ENCODE data around the gene CRK. TPM values are rescaled to one million over a fixed set of nuclear protein-coding genes. Genes with fewer than 3 reads are reported as not detected.
A peak's percentile ranks its signal among the peaks of the same experiment; 100 is the strongest.

The CRK gene
- total and polyA plus RNA-seq, 10 of the 15 experiments (the other 5 are each of a cell fraction or from before 2014, with no cell fraction given), result 11.1 to 23.8 (median 20.5) TPM

- Histone ChIP-seq H3K27ac (ENCODE audit: control insufficient read depth, insufficient read depth) (no peak overlapping the region), H2AFZ (ENCODE audit: control insufficient read depth, low read depth, low read length) (no peak overlapping the region), H3K79me2 (ENCODE audit: control insufficient read depth, insufficient read depth, low read length) (peaks cover 96% of the 10 kb centered on the region), H3K4me3 (peak overlapping the region; percentile 5; the same call in 1 of the 2 replicates), H3K36me3 (ENCODE audit: control insufficient read depth in 2 of 2, insufficient read depth in 2 of 2, low read length in 1 of 2) (peaks cover 0 to 16% of the 10 kb centered on the region in 2 experiments; a peak in 3 of 4 replicates), H4K20me1 (ENCODE audit: control insufficient read depth, insufficient read depth) (peaks cover 7% of the 10 kb centered on the region; the same call in 1 of the 2 replicates), H3K9ac (ENCODE audit: control insufficient read depth, insufficient read depth, low read length) (no peak overlapping the region), H3K9me3 (replicated peaks; ENCODE audit: control insufficient read depth, insufficient read depth, low read length) (no peaks in the 10 kb centered on the region), H3K4me1 (ENCODE audit: control insufficient read depth, insufficient read depth, low read length) (no peaks in the 10 kb centered on the region; the same call in 1 of the 2 replicates), H3K27me3 (replicated peaks in 1 of 2; ENCODE audit: control insufficient read depth in 2 of 2, insufficient read depth in 2 of 2, low read length in 1 of 2) (no peaks in the 10 kb centered on the region), H3K4me2 (ENCODE audit: control insufficient read depth, insufficient read depth) (no peak overlapping the region)
- TF ChIP-seq ZNF217 (IDR thresholded peaks at IDR 0.05) (no peak), ZZZ3 (IDR thresholded peaks at IDR 0.05; ENCODE audit: control insufficient read depth, insufficient read length, low read depth) (no peak), PKNOX1 (IDR thresholded peaks at IDR 0.05) (no peak), GABPA (IDR thresholded peaks at IDR 0.05; ENCODE audit: low read depth) (no peak), SUZ12 (IDR thresholded peaks at IDR 0.05; ENCODE audit: unreplicated experiment) (no peak), KAT2A (conservative IDR thresholded peaks at IDR 0.05; ENCODE audit: control insufficient read depth, low read depth, low read length) (no peak), RUNX3 (IDR thresholded peaks at IDR 0.05; ENCODE audit: low read length) (no peak), ETV6 (conservative IDR thresholded peaks at IDR 0.05 in 1 of 2, IDR thresholded peaks at IDR 0.05 in 1 of 2; ENCODE audit: borderline replicate concordance in 1 of 2, low read depth in 1 of 2) (no peak), BCLAF1 (IDR thresholded peaks at IDR 0.05) (no peak), ZNF24 (IDR thresholded peaks at IDR 0.05) (no peak), EGR1 (IDR thresholded peaks at IDR 0.05; ENCODE audit: borderline replicate concordance in 1 of 2, low read depth in 2 of 2, low read length in 2 of 2) (no peak), ZNF274 (IDR thresholded peaks at IDR 0.05; ENCODE audit: insufficient read depth, insufficient read length) (no peak), SIX5 (IDR thresholded peaks at IDR 0.05; ENCODE audit: low read depth, low read length, severe bottlenecking) (no peak), WRNIP1 (IDR thresholded peaks at IDR 0.05; ENCODE audit: borderline replicate concordance, low read depth, low read length) (no peak), YY1 (IDR thresholded peaks at IDR 0.05; ENCODE audit: low read depth, low read length) (no peak), CHD2 (IDR thresholded peaks at IDR 0.05; ENCODE audit: borderline replicate concordance, low read depth, low read length) (no peak), FOXM1 (IDR thresholded peaks at IDR 0.05; ENCODE audit: low read depth, low read length) (no peak)
- TF ChIP-seq, protein P1, sequence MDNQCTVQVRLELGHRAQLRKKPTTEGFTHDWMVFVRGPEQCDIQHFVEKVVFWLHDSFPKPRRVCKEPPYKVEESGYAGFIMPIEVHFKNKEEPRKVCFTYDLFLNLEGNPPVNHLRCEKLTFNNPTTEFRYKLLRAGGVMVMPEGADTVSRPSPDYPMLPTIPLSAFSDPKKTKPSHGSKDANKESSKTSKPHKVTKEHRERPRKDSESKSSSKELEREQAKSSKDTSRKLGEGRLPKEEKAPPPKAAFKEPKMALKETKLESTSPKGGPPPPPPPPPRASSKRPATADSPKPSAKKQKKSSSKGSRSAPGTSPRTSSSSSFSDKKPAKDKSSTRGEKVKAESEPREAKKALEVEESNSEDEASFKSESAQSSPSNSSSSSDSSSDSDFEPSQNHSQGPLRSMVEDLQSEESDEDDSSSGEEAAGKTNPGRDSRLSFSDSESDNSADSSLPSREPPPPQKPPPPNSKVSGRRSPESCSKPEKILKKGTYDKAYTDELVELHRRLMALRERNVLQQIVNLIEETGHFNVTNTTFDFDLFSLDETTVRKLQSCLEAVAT (IDR thresholded peaks at IDR 0.05), result no peak
- TF ChIP-seq, protein P2, sequence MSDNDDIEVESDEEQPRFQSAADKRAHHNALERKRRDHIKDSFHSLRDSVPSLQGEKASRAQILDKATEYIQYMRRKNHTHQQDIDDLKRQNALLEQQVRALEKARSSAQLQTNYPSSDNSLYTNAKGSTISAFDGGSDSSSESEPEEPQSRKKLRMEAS (IDR thresholded peaks at IDR 0.05; ENCODE audit: low read depth, low read length), result no peak
- in situ Hi-C loops (cut with MboI) (no loop called here), intact Hi-C loops (cut with micrococcal nuclease; ENCODE audit: unreplicated experiment) (no loop called here)
- no peak for DNase-seq (ENCODE audit: low read depth, low spot score)
- ChIA-PET CTCF (interaction anchor here (1.2 to 5.9 kb wide), 7 partner anchors 8 to 124 kb away, joined by 3 to 61 read pairs (median 7); partner anchors contain the start of gene INPP5K), RAD21 (ENCODE audit: unreplicated experiment) (interaction anchor here (0.8 to 5.2 kb wide), 5 partner anchors 13 to 124 kb away, joined by 3 to 27 read pairs (median 7); partner anchors contain the start of gene INPP5K), SMC1A (ENCODE audit: uncharacterized antibody, unreplicated experiment) (interaction anchor here (1.3 to 6.9 kb wide), 6 partner anchors 13 to 164 kb away, joined by 4 to 61 read pairs (median 10); partner anchors contain the start of gene INPP5K), POLR2A (interaction anchor here (0.6 to 3.9 kb wide), 5 partner anchors 12 to 243 kb away, joined by 3 to 28 read pairs (median 12); no protein-coding TSS in a partner anchor)
- WGBS (ENCODE audit: insufficient coverage, insufficient replicate concordance, low lambda C conversion rate, missing lambda C conversion rate), result 90% methylated on average over 9 of the region's 9 CpGs
- no peak for ATAC-seq
- no peak for FAIRE-seq
- BruUV-seq (replicated peaks), result no TSS peak
Observed at GRCh38 chr17:1391577-1391976, 64.5 kb downstream of the CRK start.
